Measurements from ENCODE around the gene DGCR2. TPM values are rescaled to one million over a fixed set of nuclear protein-coding genes. Genes with fewer than 3 reads are reported as not detected.

Gene DGCR2
- polyA plus RNA-seq, 1 donor from 2014 or later = 67.1 TPM

GRCh38 chr22:18994701-18995326, 127.4 kb downstream of the DGCR2 start:
- no peaks in the 10 kb centered on the region for H3K9me3 ChIP-seq (ENCODE audit: low read length)
- H3K4me2 ChIP-seq (ENCODE audit: low read length) = no peak overlapping the region
- no peaks in the 10 kb centered on the region for H4K20me1 ChIP-seq (ENCODE audit: insufficient read depth)
- H3K36me3 ChIP-seq (ENCODE audit: insufficient read depth, low read length) = no peaks in the 10 kb centered on the region
- H3F3A ChIP-seq (ENCODE audit: insufficient read depth, low read length, poor library complexity, severe bottlenecking) = no peaks in the 10 kb centered on the region
- no peaks in the 10 kb centered on the region for H3K79me2 ChIP-seq (replicated peaks; ENCODE audit: insufficient read depth, low read length)
- H2AFZ ChIP-seq (ENCODE audit: low read depth, low read length) = no peak overlapping the region
- no peak overlapping the region for H3K4me3 ChIP-seq (ENCODE audit: low read length)
- no peaks in the 10 kb centered on the region for H3K27me3 ChIP-seq (ENCODE audit: insufficient read depth, low read depth, low read length)
- TF ChIP-seq RAD21 (conservative IDR thresholded peaks at IDR 0.05) (no peak), MXI1 (conservative IDR thresholded peaks at IDR 0.05; ENCODE audit: poor library complexity, severe bottlenecking) (no peak), SMC3 (conservative IDR thresholded peaks at IDR 0.05; ENCODE audit: poor library complexity) (no peak), POLR2AphosphoS5 (IDR thresholded peaks at IDR 0.05) (no peak), EP300 (conservative IDR thresholded peaks at IDR 0.05; ENCODE audit: poor library complexity, severe bottlenecking) (no peak), EZH2 (IDR thresholded peaks at IDR 0.05; ENCODE audit: borderline replicate concordance, insufficient read depth, low read length, poor library complexity, severe bottlenecking) (no peak), REST (IDR thresholded peaks at IDR 0.05; ENCODE audit: borderline replicate concordance) (no peak), TAF1 (IDR thresholded peaks at IDR 0.05; ENCODE audit: low read depth) (no peak)
- TF ChIP-seq, protein P1, sequence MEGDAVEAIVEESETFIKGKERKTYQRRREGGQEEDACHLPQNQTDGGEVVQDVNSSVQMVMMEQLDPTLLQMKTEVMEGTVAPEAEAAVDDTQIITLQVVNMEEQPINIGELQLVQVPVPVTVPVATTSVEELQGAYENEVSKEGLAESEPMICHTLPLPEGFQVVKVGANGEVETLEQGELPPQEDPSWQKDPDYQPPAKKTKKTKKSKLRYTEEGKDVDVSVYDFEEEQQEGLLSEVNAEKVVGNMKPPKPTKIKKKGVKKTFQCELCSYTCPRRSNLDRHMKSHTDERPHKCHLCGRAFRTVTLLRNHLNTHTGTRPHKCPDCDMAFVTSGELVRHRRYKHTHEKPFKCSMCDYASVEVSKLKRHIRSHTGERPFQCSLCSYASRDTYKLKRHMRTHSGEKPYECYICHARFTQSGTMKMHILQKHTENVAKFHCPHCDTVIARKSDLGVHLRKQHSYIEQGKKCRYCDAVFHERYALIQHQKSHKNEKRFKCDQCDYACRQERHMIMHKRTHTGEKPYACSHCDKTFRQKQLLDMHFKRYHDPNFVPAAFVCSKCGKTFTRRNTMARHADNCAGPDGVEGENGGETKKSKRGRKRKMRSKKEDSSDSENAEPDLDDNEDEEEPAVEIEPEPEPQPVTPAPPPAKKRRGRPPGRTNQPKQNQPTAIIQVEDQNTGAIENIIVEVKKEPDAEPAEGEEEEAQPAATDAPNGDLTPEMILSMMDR (IDR thresholded peaks at IDR 0.05; ENCODE audit: poor library complexity, severe bottlenecking) = no peak
- no peaks in the 10 kb centered on the region for H3K9me2 ChIP-seq (ENCODE audit: insufficient read depth, low read length)
- no peak overlapping the region for H3K27ac ChIP-seq (ENCODE audit: low read length)
- H3K9ac ChIP-seq (ENCODE audit: low read length) = no peak overlapping the region

DNA sequence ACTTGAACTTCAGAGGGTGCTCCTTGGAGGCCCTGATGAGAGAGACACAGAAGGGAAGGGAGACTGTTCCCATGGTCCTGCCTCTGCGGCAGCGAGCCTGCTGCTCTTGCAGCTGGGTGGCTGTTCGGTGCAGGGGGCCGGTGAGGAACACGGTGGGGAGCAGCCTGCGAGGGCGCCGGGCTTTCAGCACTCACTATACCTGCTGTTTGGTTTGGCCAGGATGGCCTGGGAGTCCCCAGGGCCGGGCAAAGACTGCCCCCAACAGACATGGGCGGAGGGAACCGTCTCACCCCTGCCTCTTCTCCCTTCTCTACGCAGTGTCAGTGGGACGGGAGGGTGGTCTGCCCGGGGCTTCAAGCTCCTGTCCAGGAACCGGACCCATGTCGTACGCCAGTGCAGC, 128.2 kb downstream of the DGCR2 start:
- Histone ChIP-seq H3K9me2 (ENCODE audit: insufficient read depth, low read length) (no peaks in the 10 kb centered on the region), H3K36me3 (ENCODE audit: insufficient read depth, low read length) (no peaks in the 10 kb centered on the region), H3K4me3 (ENCODE audit: low read length) (no peak overlapping the region), H3K9me3 (ENCODE audit: low read length) (no peaks in the 10 kb centered on the region), H3K9ac (ENCODE audit: low read length) (no peak overlapping the region), H3K4me2 (ENCODE audit: low read length) (no peak overlapping the region), H3F3A (ENCODE audit: insufficient read depth, low read length, poor library complexity, severe bottlenecking) (no peaks in the 10 kb centered on the region), H4K20me1 (ENCODE audit: insufficient read depth) (no peaks in the 10 kb centered on the region), H3K27ac (ENCODE audit: low read length) (no peak overlapping the region), H2AFZ (ENCODE audit: low read depth, low read length) (no peak overlapping the region), H3K27me3 (ENCODE audit: insufficient read depth, low read depth, low read length) (no peaks in the 10 kb centered on the region), H3K79me2 (replicated peaks; ENCODE audit: insufficient read depth, low read length) (no peaks in the 10 kb centered on the region)
- TF ChIP-seq TAF1 (IDR thresholded peaks at IDR 0.05; ENCODE audit: low read depth) (no peak), EZH2 (IDR thresholded peaks at IDR 0.05; ENCODE audit: borderline replicate concordance, insufficient read depth, low read length, poor library complexity, severe bottlenecking) (no peak), SMC3 (conservative IDR thresholded peaks at IDR 0.05; ENCODE audit: poor library complexity) (no peak), POLR2AphosphoS5 (IDR thresholded peaks at IDR 0.05) (no peak), RAD21 (conservative IDR thresholded peaks at IDR 0.05) (no peak), MXI1 (conservative IDR thresholded peaks at IDR 0.05; ENCODE audit: poor library complexity, severe bottlenecking) (no peak), REST (IDR thresholded peaks at IDR 0.05; ENCODE audit: borderline replicate concordance) (no peak), EP300 (conservative IDR thresholded peaks at IDR 0.05; ENCODE audit: poor library complexity, severe bottlenecking) (no peak)
- TF ChIP-seq, protein P1 (IDR thresholded peaks at IDR 0.05; ENCODE audit: poor library complexity, severe bottlenecking) = no peak
